Activated naive CD4-positive, alpha-beta T cell treated with anti-CD3 and anti-CD28 coated beads, Interleukin-2, amount 50 U/mL, for 72 hours (primary cell): ENCODE results near the gene DGAT2. TPM values are rescaled to one million over a fixed set of nuclear protein-coding genes. Genes with fewer than 3 reads are reported as not detected.
"Not testable (repeated sequence)": the region's sequence is repeated elsewhere in the genome, so short reads cannot be mapped to it uniquely, and the experiment has no call there.

Experiments
- ATAC-seq, 2 donors: fragments of 150-1000 bp; cut with Tn5 transposase; 2 replicates each; pipeline ENCODE4 v1.10.0; 2021; ENCODE audit warnings: mild to moderate bottlenecking in 2 of 2, moderate library complexity in 2 of 2
- DNase-seq, 2 donors: peaks; one replicate each; pipeline ENCODE4 v3.0.0; 2021 to 2022; ENCODE audit warnings: low spot score in 2 of 2
- H3K27ac Mint-ChIP-seq, 2 donors: one replicate each; pipeline ENCODE4 v1.8.0; 2022; ENCODE audit warnings: mild to moderate bottlenecking in 2 of 2, mixed read lengths in 2 of 2
- H3K36me3 Mint-ChIP-seq, 2 donors: one replicate each; pipeline ENCODE4 v1.8.0; 2022; ENCODE audit warnings: mixed read lengths in 2 of 2
- H3K9me3 Mint-ChIP-seq, 2 donors: one replicate each; pipeline ENCODE4 v1.8.0; 2022; ENCODE audit warnings: mixed read lengths in 2 of 2
- total RNA-seq, 2 donors: library from RNA; stranded (reverse); gene quantifications; one replicate each; pipeline ENCODE4 v1.2.3, GENCODE V29; 2022

The DGAT2 gene
- total RNA-seq, 2 donors from 2014 or later = 1.1 to 3.9 TPM

DNA sequence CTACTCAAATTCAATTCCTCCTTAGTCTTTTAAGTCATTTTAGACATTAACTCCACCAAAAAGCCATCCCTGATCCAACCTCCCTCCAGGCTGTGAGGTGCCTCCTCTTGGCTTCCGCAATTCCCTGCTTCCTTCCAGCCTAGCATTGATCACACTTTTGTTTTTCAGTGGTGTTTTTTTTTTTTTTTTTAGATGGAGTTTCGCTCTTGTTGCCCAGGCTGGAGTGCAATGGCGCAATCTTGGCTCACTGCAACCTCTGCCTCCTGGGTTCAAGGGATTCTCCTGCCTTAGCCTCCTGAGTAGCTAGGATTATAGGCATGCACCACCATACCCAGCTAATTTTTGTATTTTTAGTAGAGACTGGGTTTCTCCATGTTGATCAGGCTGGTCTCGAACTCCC is 25.4 kb upstream of the DGAT2 start:
- H3K36me3 Mint-ChIP-seq, DNase-seq, ATAC-seq, H3K27ac Mint-ChIP-seq, H3K9me3 Mint-ChIP-seq: not testable (repeated sequence)

- no peaks in the 10 kb centered on the region for H3K36me3 Mint-ChIP-seq
- ATAC-seq = no peak
- no peaks in the 10 kb centered on the region for H3K9me3 Mint-ChIP-seq
- no peak for DNase-seq
- no peak overlapping the region for H3K27ac Mint-ChIP-seq
Measured at GRCh38 chr11:75743711-75744563, 24.6 kb upstream of the DGAT2 start.

- DNase-seq = no peak
- Mint-ChIP-seq H3K9me3 (no peaks in the 10 kb centered on the region), H3K36me3 (no peaks in the 10 kb centered on the region), H3K27ac (no peak overlapping the region)
- no peak for ATAC-seq
Measured at GRCh38 chr11:75745807-75746206, 22.8 kb upstream of the DGAT2 start.

- not testable (repeated sequence) for H3K9me3 Mint-ChIP-seq, DNase-seq, H3K27ac Mint-ChIP-seq, H3K36me3 Mint-ChIP-seq, ATAC-seq
Measured at GRCh38 chr11:75748729-75749273, 19.8 kb upstream of the DGAT2 start.

- H3K36me3 Mint-ChIP-seq, H3K27ac Mint-ChIP-seq, ATAC-seq, H3K9me3 Mint-ChIP-seq, DNase-seq: not testable (repeated sequence)
Measured at GRCh38 chr11:75754933-75755332, 13.6 kb upstream of the DGAT2 start.

DNA sequence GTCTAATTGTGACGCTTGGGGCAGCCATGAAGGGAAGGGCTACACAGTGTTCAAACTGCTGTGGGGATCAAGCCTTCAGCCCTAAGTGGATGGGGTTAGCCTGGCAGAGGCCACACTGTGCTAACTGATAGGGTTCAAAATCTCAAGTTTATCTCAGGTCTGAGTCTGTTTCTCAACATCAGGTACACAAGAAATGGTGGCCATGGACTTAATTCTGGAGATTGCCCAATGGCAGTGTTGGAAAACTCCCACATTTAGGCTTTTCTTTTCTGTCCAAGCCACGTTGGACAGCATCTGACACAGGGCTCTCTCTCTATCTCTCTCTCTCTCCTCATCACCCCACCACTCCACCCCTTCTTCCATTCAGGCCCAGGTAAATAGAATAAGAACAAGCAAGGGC is 10.9 kb upstream of the DGAT2 start:
- Mint-ChIP-seq H3K9me3 (peaks cover 0 to 3% of the 10 kb centered on the region in 2 donors), H3K36me3 (no peaks in the 10 kb centered on the region), H3K27ac (no peak overlapping the region)
- DNase-seq (no peak), ATAC-seq (no peak)

DNA sequence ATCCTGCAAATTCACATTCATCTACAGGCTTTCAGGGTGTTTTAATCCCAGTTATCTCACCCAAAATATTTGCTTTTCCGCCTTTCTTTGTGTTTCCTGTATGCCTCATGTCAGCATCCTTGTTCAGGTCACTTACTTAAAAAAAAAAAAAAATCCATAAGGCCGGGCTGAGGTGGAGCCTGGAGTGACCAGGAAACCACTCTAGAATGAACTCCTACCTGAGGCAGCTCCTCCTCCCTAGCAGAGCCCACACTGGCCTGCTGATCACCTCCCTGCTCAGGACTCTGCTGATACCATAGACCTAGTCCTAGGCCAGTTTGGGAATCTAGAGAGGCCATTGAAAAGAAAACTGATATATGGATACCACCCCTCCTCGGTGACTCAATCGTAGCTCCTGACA is 8.7 kb upstream of the DGAT2 start:
- Mint-ChIP-seq H3K27ac (no peak overlapping the region), H3K36me3 (no peaks in the 10 kb centered on the region), H3K9me3 (peaks cover 0 to 3% of the 10 kb centered on the region in 2 donors)
- no peak for ATAC-seq
- DNase-seq = no peak

GRCh38 chr11:75760243-75760642 is 8.3 kb upstream of the DGAT2 start:
- Mint-ChIP-seq H3K36me3 (no peaks in the 10 kb centered on the region), H3K27ac (no peak overlapping the region), H3K9me3 (peaks cover 0 to 1% of the 10 kb centered on the region in 2 donors)
- no peak for DNase-seq
- no peak for ATAC-seq

DNA sequence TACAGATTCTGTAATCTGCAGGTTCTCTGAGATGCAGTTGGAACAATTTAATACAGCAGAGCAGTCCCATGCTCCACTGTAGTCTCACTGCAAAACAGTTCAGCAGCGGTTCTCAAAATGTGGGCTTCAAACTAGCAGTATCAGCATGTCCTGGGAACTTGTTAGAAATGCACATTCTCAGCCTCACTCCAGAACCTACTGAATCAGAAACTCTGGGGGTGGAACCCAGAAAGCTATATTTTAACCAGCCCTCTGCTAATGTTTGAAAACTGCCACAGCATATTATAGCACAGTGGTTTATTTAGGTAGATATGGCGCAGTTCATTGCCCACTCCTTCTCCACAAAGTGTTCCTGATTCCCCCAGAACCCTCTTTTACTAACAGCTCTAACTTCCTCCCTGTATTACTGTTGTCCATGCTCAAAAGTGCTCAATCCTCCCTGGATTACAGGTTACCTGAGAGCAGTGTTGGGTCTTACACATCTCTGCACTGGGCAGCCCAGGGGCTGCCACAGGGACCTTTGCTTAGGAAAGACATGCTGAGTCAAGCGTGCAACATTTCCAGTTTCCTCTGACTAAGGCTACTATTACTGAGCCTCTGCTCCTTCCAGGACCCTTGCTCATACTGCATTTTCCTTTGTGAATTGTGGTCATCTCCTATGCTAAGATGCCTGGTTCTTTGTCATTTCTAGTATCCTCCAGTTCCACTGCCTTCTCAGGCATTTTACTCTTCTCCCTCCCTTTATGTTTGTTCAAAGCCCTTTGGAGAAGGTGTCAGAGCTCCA is 7.7 kb upstream of the DGAT2 start:
- no peaks in the 10 kb centered on the region for H3K36me3 Mint-ChIP-seq
- DNase-seq = peak in 1 of 2 donors; percentile 33
- no peaks in the 10 kb centered on the region for H3K9me3 Mint-ChIP-seq
- no peak overlapping the region for H3K27ac Mint-ChIP-seq
- ATAC-seq = no peak

- ATAC-seq = no peak
- no peaks in the 10 kb centered on the region for H3K36me3 Mint-ChIP-seq
- no peak overlapping the region for H3K27ac Mint-ChIP-seq
- DNase-seq = peak in 1 of 2 donors; percentile 50
- no peaks in the 10 kb centered on the region for H3K9me3 Mint-ChIP-seq
Measured at GRCh38 chr11:75762158-75762557, 6.4 kb upstream of the DGAT2 start.

- ATAC-seq = no peak
- Mint-ChIP-seq H3K27ac (no peak overlapping the region), H3K36me3 (no peaks in the 10 kb centered on the region), H3K9me3 (no peaks in the 10 kb centered on the region)
- peak in 1 of 2 donors; percentile 6 for DNase-seq
Measured at GRCh38 chr11:75762885-75763284, 5.7 kb upstream of the DGAT2 start.

DNA sequence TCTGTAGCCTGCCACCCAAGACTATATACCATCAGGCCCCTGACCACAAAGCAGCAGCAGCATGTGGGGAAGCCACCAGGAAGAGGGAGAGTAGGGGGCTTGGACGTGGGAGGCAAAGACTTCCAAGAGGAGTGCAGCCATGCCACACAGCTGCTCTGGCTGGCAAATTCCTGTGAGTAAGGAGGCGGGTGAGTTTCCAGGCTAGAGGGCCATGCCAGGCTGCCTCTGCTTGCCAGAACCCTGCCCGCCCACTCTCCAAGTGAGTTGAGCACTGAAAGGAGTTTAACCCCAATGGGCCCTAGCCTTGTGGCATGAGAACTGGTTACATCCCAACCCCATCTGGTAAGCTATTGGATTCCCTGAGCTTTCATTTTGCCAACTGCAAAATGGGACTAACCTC is 4.7 kb upstream of the DGAT2 start:
- no peak for ATAC-seq
- Mint-ChIP-seq H3K27ac (no peak overlapping the region), H3K36me3 (no peaks in the 10 kb centered on the region), H3K9me3 (no peaks in the 10 kb centered on the region)
- peak in 1 of 2 donors; percentile 18 for DNase-seq

- DNase-seq (peak in 1 of 2 donors; percentile 47), ATAC-seq (no peak)
- no peaks in the 10 kb centered on the region for H3K9me3 Mint-ChIP-seq
Measured at GRCh38 chr11:75765116-75765515, 3.5 kb upstream of the DGAT2 start.

DNA sequence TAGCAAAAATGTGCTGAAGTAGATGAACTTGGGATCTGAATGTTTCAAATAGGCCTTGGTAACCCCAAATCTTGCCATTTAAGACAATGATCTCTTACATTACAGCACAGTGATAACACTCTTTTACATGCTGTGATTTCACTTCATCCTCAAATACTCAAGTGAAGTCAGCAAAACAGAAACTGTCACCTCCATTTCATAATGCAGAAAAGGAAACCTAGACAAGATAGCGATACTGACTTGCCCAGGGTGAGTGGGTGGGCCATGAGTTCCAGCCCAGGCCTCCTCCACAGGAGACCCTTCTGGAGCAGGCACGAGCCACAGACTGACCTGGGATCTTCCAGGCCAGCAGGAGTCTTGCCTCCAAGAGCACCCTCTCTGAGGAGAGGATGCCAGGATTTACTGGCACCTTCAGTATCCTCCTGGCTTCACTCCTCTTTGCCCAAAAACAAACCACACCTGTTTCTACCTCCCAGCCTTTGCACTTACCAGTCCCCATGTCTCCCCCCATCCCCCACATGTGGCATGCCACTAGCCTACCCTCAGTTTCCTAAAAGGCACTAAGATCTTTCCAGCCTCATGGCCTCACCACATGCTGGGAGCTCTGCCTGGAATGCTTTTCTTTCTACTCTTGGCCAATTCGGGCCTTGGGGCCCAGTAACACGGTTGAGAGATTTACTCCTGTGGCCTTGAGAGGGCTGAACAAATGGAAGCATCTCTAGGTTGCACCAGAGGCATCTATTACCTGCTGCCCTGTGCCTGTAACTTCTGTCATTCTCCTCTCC is 1.9 kb upstream of the DGAT2 start:
- no peak overlapping the region for H3K27ac Mint-ChIP-seq
- ATAC-seq (no peak), DNase-seq (peak in 1 of 2 donors; percentile 35)
- no peaks in the 10 kb centered on the region for H3K36me3 Mint-ChIP-seq
- H3K9me3 Mint-ChIP-seq = no peaks in the 10 kb centered on the region

More at GRCh38 chr11:75765116-75765515, 3.5 kb upstream of the DGAT2 start:
- Mint-ChIP-seq H3K36me3 (no peaks in the 10 kb centered on the region), H3K27ac (no peak overlapping the region)

GRCh38 chr11:75767228-75767572 is 1.4 kb upstream of the DGAT2 start:
- no peak for ATAC-seq
- peak in 1 of 2 donors; percentile 37 for DNase-seq
- H3K27ac Mint-ChIP-seq = no peak overlapping the region
- H3K36me3 Mint-ChIP-seq = no peaks in the 10 kb centered on the region
- no peaks in the 10 kb centered on the region for H3K9me3 Mint-ChIP-seq

DNA sequence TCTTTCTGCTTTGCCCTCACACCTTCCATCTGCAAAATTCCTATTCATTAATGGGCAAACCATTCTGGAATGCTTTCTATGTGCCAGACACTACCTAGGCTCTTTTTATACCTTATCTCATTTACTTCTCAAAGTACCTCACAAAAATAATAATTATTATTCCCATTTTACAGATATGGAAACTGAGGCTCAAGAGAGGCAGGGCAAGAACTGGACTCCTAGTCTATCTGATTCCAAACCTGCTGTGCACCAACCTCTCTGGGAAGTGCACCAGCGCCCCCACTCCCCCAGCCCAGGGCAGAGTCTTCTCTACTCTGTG is 826 bp upstream of the DGAT2 start:
- H3K9me3 Mint-ChIP-seq = no peaks in the 10 kb centered on the region
- ATAC-seq (no peak), DNase-seq (no peak)
- no peak overlapping the region for H3K27ac Mint-ChIP-seq
- H3K36me3 Mint-ChIP-seq = no peaks in the 10 kb centered on the region
